Measurements from ENCODE around the gene UTP14C.

DNA sequence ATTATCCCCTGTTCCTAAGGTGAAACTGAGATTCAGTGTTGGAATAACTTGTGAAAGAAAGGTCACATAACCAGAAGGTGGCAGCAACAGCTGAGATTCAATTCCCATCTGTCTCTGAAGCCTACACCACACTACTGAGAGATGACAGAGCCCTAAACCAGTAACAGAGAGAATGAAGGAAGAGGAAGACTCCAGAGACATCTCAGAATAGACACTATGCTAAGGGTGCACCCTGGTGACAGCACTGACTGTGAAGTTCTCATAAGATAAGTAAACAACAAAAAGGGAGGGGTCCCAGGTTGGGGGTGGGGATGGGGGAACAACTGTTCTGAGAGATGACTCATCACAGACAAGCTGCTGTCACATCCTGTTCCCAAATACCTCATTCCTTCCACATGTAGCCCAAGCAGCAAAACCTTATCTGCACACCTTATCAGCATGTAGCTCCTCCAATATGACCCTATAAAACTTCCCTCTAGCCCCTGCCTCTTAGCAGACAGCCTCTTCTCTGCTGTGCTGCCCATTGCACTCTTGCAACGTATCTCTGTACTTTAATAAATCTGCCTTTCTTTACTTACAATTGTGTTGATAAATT is 46.5 kb downstream of the UTP14C start:
- TF ChIP-seq EZH2 (IDR thresholded peaks at IDR 0.05; ENCODE audit: borderline replicate concordance), result no peak
- TF ChIP-seq, protein P1, sequence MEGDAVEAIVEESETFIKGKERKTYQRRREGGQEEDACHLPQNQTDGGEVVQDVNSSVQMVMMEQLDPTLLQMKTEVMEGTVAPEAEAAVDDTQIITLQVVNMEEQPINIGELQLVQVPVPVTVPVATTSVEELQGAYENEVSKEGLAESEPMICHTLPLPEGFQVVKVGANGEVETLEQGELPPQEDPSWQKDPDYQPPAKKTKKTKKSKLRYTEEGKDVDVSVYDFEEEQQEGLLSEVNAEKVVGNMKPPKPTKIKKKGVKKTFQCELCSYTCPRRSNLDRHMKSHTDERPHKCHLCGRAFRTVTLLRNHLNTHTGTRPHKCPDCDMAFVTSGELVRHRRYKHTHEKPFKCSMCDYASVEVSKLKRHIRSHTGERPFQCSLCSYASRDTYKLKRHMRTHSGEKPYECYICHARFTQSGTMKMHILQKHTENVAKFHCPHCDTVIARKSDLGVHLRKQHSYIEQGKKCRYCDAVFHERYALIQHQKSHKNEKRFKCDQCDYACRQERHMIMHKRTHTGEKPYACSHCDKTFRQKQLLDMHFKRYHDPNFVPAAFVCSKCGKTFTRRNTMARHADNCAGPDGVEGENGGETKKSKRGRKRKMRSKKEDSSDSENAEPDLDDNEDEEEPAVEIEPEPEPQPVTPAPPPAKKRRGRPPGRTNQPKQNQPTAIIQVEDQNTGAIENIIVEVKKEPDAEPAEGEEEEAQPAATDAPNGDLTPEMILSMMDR (IDR thresholded peaks at IDR 0.05; ENCODE audit: poor library complexity), result no peak
